Hepatocyte (in vitro differentiated cells): ENCODE results near the gene GALNT18. TPM values are rescaled to one million over a fixed set of nuclear protein-coding genes. Genes with fewer than 3 reads are reported as not detected.

Experiments
- DNase-seq: peaks from one replicate; pipeline ENCODE4 v3.0.0-alpha.2; 2016; ENCODE audit warnings: low spot score
- H2AFZ ChIP-seq: fragments of 200-600 bp; sonication (generic); 2 replicates; pipeline ENCODE4 v1.6.0; 2016; ENCODE audit warnings: antibody characterized with exemption, mild to moderate bottlenecking
- H3K27ac ChIP-seq: fragments of 200-600 bp; sonication (generic); 2 replicates; pipeline ENCODE4 v1.5.1; 2016; ENCODE audit warnings: mild to moderate bottlenecking
- H3K27me3 ChIP-seq: fragments of 200-600 bp; sonication (generic); 2 replicates; pipeline ENCODE4 v1.6.1; 2016
- H3K36me3 ChIP-seq: fragments of 200-600 bp; sonication (generic); replicated peaks from 2 replicates; pipeline ENCODE4 v1.5.1; 2016; ENCODE audit warnings: low read depth; ENCODE audit not compliant: insufficient read depth
- H3K4me1 ChIP-seq: fragments of 200-600 bp; sonication (generic); 2 replicates; pipeline ENCODE4 v1.5.1; 2016; ENCODE audit warnings: mild to moderate bottlenecking, moderate library complexity; ENCODE audit not compliant: insufficient read depth
- H3K4me2 ChIP-seq: fragments of 200-600 bp; sonication (generic); 2 replicates; pipeline ENCODE4 v1.6.0; 2016
- H3K4me3 ChIP-seq: fragments of 200-600 bp; sonication (generic); 2 replicates; pipeline ENCODE4 v1.5.1; 2016; ENCODE audit warnings: mild to moderate bottlenecking
- H3K79me2 ChIP-seq: fragments of 200-600 bp; sonication (generic); 2 replicates; pipeline ENCODE4 v1.6.0; 2017; ENCODE audit warnings: mild to moderate bottlenecking
- H3K9me2 ChIP-seq: fragments of 200-600 bp; sonication (generic); replicated peaks from 2 replicates; pipeline ENCODE4 v1.6.0; 2017; ENCODE audit warnings: mild to moderate bottlenecking; ENCODE audit not compliant: insufficient read depth
- H3K9me3 ChIP-seq: fragments of 200-600 bp; sonication (generic); 2 replicates; pipeline ENCODE4 v1.5.1; 2016; ENCODE audit warnings: low read depth, mild to moderate bottlenecking
- H4K20me1 ChIP-seq: fragments of 200-600 bp; sonication (generic); 2 replicates; pipeline ENCODE4 v1.6.0; 2016; ENCODE audit warnings: mild to moderate bottlenecking; ENCODE audit not compliant: insufficient read depth, poor library complexity, severe bottlenecking
- CTCF ChIP-seq: fragments of 200-600 bp; sonication (generic); IDR thresholded peaks from 2 replicates; pipeline ENCODE4 v1.5.1; 2016; ENCODE audit warnings: antibody characterized with exemption, mild to moderate bottlenecking; ENCODE audit not compliant: poor library complexity
- EZH2 ChIP-seq: fragments of 200-600 bp; sonication (generic); IDR thresholded peaks from 2 replicates; pipeline ENCODE4 v1.6.1; 2016; ENCODE audit warnings: antibody characterized with exemption, mild to moderate bottlenecking, borderline replicate concordance
- EZH2phosphoT487 ChIP-seq: fragments of 200-600 bp; sonication (generic); IDR thresholded peaks from one replicate; pipeline ENCODE4 v1.6.1; 2018; ENCODE audit warnings: antibody characterized with exemption, mild to moderate bottlenecking, low read depth, moderate library complexity; ENCODE audit not compliant: unreplicated experiment, severe bottlenecking
- WGBS: methylation state at CpG from one replicate; pipeline ENCODE4 v1.1.6; 2016; ENCODE audit warnings: low lambda C conversion rate; ENCODE audit errors: missing lambda C conversion rate; 5-methylcytosine and 5-hydroxymethylcytosine counted together
- polyA plus RNA-seq: library from polyadenylated mRNA; unstranded; fragments of >200 nt; fragmentation: Nextera tagmentation; extraction: Ambion mirVana; gene quantifications from 2 replicates; pipeline ENCODE4 v1.2.1, GENCODE V29; 2016
- total RNA-seq: library from RNA; depleted of rRNA; stranded (reverse); fragments of >200 nt; gene quantifications from 2 replicates; pipeline ENCODE4 v1.2.3, GENCODE V29; 2014

Gene GALNT18
- total and polyA plus RNA-seq, 2 experiments from 2014 or later, result 11.6 to 22.4 TPM

- no peak for TF ChIP-seq CTCF
- TF ChIP-seq EZH2, result no peak
- TF ChIP-seq EZH2phosphoT487, result no peak
- Histone ChIP-seq H3K4me1 (peaks cover 15% of the 10 kb centered on the region), H2AFZ (no peak overlapping the region), H3K27ac (no peak overlapping the region), H3K79me2 (no peaks in the 10 kb centered on the region), H3K27me3 (no peaks in the 10 kb centered on the region), H3K9me3 (no peaks in the 10 kb centered on the region), H3K36me3 (no peaks in the 10 kb centered on the region), H3K4me3 (no peak overlapping the region), H4K20me1 (no peaks in the 10 kb centered on the region), H3K9me2 (no peaks in the 10 kb centered on the region), H3K4me2 (no peak overlapping the region)
- peak; percentile 30 for DNase-seq
- WGBS, result 54% methylated on average over 12 of the region's 12 CpGs
These were observed 83.4 kb downstream of the GALNT18 start for GRCh38 chr11:11538277-11538960.

- WGBS, result 73% methylated on average over 5 of the region's 5 CpGs
These were observed 83.9 kb downstream of the GALNT18 start for GRCh38 chr11:11537871-11538270.

GRCh38 chr11:11537372-11537771, 84.4 kb downstream of the GALNT18 start:
- Histone ChIP-seq H3K4me3 (no peak overlapping the region), H4K20me1 (no peaks in the 10 kb centered on the region), H3K9me2 (no peaks in the 10 kb centered on the region), H3K27ac (no peak overlapping the region), H3K27me3 (no peaks in the 10 kb centered on the region), H3K9me3 (no peaks in the 10 kb centered on the region), H3K79me2 (no peaks in the 10 kb centered on the region), H3K4me1 (peaks cover 15% of the 10 kb centered on the region), H2AFZ (no peak overlapping the region), H3K36me3 (no peaks in the 10 kb centered on the region), H3K4me2 (no peak overlapping the region)
- no peak for DNase-seq
- TF ChIP-seq EZH2phosphoT487, result no peak
- TF ChIP-seq CTCF, result no peak
- no peak for TF ChIP-seq EZH2
- WGBS, result 25% methylated on average over 2 of the region's 2 CpGs

More at GRCh38 chr11:11537871-11538270, 83.9 kb downstream of the GALNT18 start:
- peaks cover 15% of the 10 kb centered on the region for H3K4me1 ChIP-seq
- no peaks in the 10 kb centered on the region for H4K20me1 ChIP-seq
- H3K9me2 ChIP-seq, result no peaks in the 10 kb centered on the region
- H3K9me3 ChIP-seq, result no peaks in the 10 kb centered on the region
- no peak overlapping the region for H3K27ac ChIP-seq
- H3K79me2 ChIP-seq, result no peaks in the 10 kb centered on the region
- no peak overlapping the region for H3K4me2 ChIP-seq
- no peak overlapping the region for H2AFZ ChIP-seq
- H3K36me3 ChIP-seq, result no peaks in the 10 kb centered on the region
- no peak for TF ChIP-seq EZH2
- TF ChIP-seq CTCF, result no peak
- no peak for TF ChIP-seq EZH2phosphoT487
- DNase-seq, result no peak
- no peaks in the 10 kb centered on the region for H3K27me3 ChIP-seq
- no peak overlapping the region for H3K4me3 ChIP-seq
